ENCODE data around the gene EXT2.

DNA sequence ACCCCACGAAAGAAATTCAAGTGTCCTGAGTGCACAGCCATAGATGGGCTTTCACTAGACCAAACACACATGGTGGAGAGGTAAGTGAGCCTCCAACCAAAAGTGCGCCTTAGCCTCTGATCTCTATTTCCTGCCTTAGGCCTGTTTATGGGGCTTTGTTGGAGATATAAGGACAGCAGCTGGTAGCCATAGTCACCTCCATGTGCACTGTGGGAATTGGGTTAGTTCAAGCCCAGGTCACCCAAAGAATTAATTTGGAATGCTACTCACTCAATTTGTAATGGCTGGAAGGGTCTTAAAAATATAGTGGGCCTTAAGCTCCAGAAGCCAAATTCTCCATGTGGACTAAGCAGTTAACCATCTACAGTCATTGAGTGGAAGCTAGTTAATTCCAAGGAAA is 140.8 kb downstream of the EXT2 start:
- TF ChIP-seq, protein P1, sequence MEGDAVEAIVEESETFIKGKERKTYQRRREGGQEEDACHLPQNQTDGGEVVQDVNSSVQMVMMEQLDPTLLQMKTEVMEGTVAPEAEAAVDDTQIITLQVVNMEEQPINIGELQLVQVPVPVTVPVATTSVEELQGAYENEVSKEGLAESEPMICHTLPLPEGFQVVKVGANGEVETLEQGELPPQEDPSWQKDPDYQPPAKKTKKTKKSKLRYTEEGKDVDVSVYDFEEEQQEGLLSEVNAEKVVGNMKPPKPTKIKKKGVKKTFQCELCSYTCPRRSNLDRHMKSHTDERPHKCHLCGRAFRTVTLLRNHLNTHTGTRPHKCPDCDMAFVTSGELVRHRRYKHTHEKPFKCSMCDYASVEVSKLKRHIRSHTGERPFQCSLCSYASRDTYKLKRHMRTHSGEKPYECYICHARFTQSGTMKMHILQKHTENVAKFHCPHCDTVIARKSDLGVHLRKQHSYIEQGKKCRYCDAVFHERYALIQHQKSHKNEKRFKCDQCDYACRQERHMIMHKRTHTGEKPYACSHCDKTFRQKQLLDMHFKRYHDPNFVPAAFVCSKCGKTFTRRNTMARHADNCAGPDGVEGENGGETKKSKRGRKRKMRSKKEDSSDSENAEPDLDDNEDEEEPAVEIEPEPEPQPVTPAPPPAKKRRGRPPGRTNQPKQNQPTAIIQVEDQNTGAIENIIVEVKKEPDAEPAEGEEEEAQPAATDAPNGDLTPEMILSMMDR (IDR thresholded peaks at IDR 0.05 in 4 of 5, conservative IDR thresholded peaks at IDR 0.05 in 1 of 5): no peak
- TF ChIP-seq POLR2A (IDR thresholded peaks at IDR 0.05): no peak
